Measurements from ENCODE around the gene RNF181. TPM values are rescaled to one million over a fixed set of nuclear protein-coding genes. Genes with fewer than 3 reads are reported as not detected.

Gene RNF181
- total and polyA plus RNA-seq, 2 donors (not counting 3 experiments of a cell fraction or from before 2014, with no cell fraction given): 142 to 629 TPM

DNA sequence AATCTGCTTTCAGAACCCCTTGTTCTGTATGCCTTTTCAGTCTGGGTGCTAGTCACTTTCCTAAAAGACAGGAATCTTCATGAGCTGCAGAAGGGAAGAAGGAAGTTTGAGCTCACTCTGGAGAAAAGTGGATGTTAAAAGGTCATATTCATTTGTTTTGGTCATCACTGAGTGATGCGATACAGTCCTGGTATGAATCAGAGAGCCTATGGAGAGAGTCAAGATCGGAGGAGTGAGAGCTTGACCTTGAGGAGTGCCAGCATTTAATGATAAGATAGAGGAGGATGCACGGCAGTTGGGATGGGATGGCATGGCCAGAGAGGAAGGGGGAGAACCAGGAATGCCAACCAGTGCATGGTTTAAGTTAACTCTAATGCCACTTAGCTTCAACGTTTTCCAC lies 40.1 kb downstream of the RNF181 start:
- H3K79me2 ChIP-seq (ENCODE audit: control insufficient read depth, insufficient read depth, low read length): peaks cover 13% of the 10 kb centered on the region
- H3K9ac ChIP-seq (replicated peaks; ENCODE audit: extremely low read depth, insufficient read depth, low read length): no peak overlapping the region
- no peak for FAIRE-seq
- DNase-seq (ENCODE audit: low read depth, low spot score): no peak
- no peak overlapping the region for H2AFZ ChIP-seq (ENCODE audit: low read depth, low read length)
- H3K9me1 ChIP-seq (replicated peaks; ENCODE audit: control insufficient read depth, extremely low read depth, insufficient read depth, low read length): no peaks in the 10 kb centered on the region
- no peaks in the 10 kb centered on the region for H3K27me3 ChIP-seq (ENCODE audit: control insufficient read depth in 2 of 2, insufficient read depth in 2 of 2, low read length in 2 of 2)
- no peak overlapping the region for H3K4me3 ChIP-seq (replicated peaks in 1 of 3; ENCODE audit: insufficient read depth in 1 of 3, low read depth in 1 of 3, low read length in 3 of 3)
- CTCF ChIA-PET: interaction anchor here (0.8 to 5.9 kb wide), 8 partner anchors 10 to 180 kb away, joined by 3 to 137 read pairs (median 38); partner anchors contain the start of gene TMEM150A
- H3K4me1 ChIP-seq (ENCODE audit: control insufficient read depth, extremely low read depth, insufficient read depth, low read length): no peaks in the 10 kb centered on the region
- peaks cover 33 to 51% of the 10 kb centered on the region in 2 experiments for H3K36me3 ChIP-seq (ENCODE audit: control insufficient read depth in 2 of 2, extremely low read depth in 1 of 2, insufficient read depth in 2 of 2, low read length in 2 of 2)
- H4K20me1 ChIP-seq (replicated peaks; ENCODE audit: control insufficient read depth, extremely low read depth, insufficient read depth, low read length): peaks cover 3% of the 10 kb centered on the region
- no peak overlapping the region for H3K4me2 ChIP-seq (ENCODE audit: insufficient read depth, low read length)
- dilution Hi-C loops (cut with MboI; ENCODE audit: extremely low pct_ligation_motif_present, low sequenced_read_pairs) (no loop called here), intact Hi-C loops (cut with micrococcal nuclease) (no loop called here)
- no peaks in the 10 kb centered on the region for H3K9me3 ChIP-seq (replicated peaks; ENCODE audit: control insufficient read depth, insufficient read depth, low read length)
- no peak overlapping the region for H3K27ac ChIP-seq (ENCODE audit: insufficient read depth, low read depth, low read length)
- TF ChIP-seq FOS (IDR thresholded peaks at IDR 0.05; ENCODE audit: borderline replicate concordance, insufficient read depth, low read length) (no peak), JUN (IDR thresholded peaks at IDR 0.05; ENCODE audit: borderline replicate concordance, insufficient read depth, insufficient read length, low read depth) (no peak), MYC (IDR thresholded peaks at IDR 0.05; ENCODE audit: low read depth, low read length) (no peak), EZH2 (IDR thresholded peaks at IDR 0.05; ENCODE audit: borderline replicate concordance, low read depth, low read length, severe bottlenecking) (no peak), POLR2AphosphoS5 (IDR thresholded peaks at IDR 0.05; ENCODE audit: insufficient read depth, low read depth, low read length) (no peak), GATA2 (IDR thresholded peaks at IDR 0.05; ENCODE audit: insufficient read depth, insufficient read length, low read depth, low read length) (no peak), POLR2A (IDR thresholded peaks at IDR 0.05; ENCODE audit: low read depth, low read length) (no peak)
- TF ChIP-seq, protein P1, sequence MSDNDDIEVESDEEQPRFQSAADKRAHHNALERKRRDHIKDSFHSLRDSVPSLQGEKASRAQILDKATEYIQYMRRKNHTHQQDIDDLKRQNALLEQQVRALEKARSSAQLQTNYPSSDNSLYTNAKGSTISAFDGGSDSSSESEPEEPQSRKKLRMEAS (IDR thresholded peaks at IDR 0.05; ENCODE audit: insufficient read depth, insufficient read length): no peak
- TF ChIP-seq, protein P2, sequence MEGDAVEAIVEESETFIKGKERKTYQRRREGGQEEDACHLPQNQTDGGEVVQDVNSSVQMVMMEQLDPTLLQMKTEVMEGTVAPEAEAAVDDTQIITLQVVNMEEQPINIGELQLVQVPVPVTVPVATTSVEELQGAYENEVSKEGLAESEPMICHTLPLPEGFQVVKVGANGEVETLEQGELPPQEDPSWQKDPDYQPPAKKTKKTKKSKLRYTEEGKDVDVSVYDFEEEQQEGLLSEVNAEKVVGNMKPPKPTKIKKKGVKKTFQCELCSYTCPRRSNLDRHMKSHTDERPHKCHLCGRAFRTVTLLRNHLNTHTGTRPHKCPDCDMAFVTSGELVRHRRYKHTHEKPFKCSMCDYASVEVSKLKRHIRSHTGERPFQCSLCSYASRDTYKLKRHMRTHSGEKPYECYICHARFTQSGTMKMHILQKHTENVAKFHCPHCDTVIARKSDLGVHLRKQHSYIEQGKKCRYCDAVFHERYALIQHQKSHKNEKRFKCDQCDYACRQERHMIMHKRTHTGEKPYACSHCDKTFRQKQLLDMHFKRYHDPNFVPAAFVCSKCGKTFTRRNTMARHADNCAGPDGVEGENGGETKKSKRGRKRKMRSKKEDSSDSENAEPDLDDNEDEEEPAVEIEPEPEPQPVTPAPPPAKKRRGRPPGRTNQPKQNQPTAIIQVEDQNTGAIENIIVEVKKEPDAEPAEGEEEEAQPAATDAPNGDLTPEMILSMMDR (IDR thresholded peaks at IDR 0.05; ENCODE audit: extremely low read depth in 1 of 2, insufficient read depth in 1 of 2, low read depth in 1 of 2, low read length in 2 of 2): no peak
- POLR2A ChIA-PET: no interaction called here
- no TSS peak for BruUV-seq (replicated peaks)

Measured in endothelial cell of umbilical vein (primary cell).